Thyroid gland (tissue), 4 donors: ENCODE measurements around the gene DLX6.

Experiments used
- POLR2A ChIP-seq, 2 donors: fragments of 450-650 bp; IDR thresholded peaks; one replicate each; pipeline ENCODE4 v1.6.1; 2017; ENCODE audit warnings: antibody characterized with exemption in 2 of 2, mild to moderate bottlenecking in 2 of 2, moderate library complexity in 1 of 2
- TF ChIP-seq, protein P1 (sequence below), 6 experiments: fragments of 200-600 bp in 3 of 6; fragments of 450-650 bp in 3 of 6; sonication (generic) in 3 of 6; IDR thresholded peaks; one replicate each; pipeline ENCODE4 v1.5.1; 2016 to 2019; ENCODE audit warnings: antibody characterized with exemption in 6 of 6, mild to moderate bottlenecking in 2 of 6, inconsistent platforms in 1 of 6, moderate library complexity in 1 of 6

GRCh38 chr7:97025130-97025499, 19.8 kb downstream of the DLX6 start:
- TF ChIP-seq, protein P1, sequence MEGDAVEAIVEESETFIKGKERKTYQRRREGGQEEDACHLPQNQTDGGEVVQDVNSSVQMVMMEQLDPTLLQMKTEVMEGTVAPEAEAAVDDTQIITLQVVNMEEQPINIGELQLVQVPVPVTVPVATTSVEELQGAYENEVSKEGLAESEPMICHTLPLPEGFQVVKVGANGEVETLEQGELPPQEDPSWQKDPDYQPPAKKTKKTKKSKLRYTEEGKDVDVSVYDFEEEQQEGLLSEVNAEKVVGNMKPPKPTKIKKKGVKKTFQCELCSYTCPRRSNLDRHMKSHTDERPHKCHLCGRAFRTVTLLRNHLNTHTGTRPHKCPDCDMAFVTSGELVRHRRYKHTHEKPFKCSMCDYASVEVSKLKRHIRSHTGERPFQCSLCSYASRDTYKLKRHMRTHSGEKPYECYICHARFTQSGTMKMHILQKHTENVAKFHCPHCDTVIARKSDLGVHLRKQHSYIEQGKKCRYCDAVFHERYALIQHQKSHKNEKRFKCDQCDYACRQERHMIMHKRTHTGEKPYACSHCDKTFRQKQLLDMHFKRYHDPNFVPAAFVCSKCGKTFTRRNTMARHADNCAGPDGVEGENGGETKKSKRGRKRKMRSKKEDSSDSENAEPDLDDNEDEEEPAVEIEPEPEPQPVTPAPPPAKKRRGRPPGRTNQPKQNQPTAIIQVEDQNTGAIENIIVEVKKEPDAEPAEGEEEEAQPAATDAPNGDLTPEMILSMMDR (IDR thresholded peaks at IDR 0.05) = no peak
- no peak for TF ChIP-seq POLR2A (IDR thresholded peaks at IDR 0.05)
